HG02852 (cell line): ENCODE data around the gene SLC1A1.

Experiments used
- ATAC-seq: cut with Tn5 transposase; IDR thresholded peaks from one replicate; pipeline ENCODE4 v1.9.1; 2021; ENCODE audit warnings: mild to moderate bottlenecking, moderate library complexity; ENCODE audit not compliant: unreplicated experiment

The SLC1A1 gene

DNA sequence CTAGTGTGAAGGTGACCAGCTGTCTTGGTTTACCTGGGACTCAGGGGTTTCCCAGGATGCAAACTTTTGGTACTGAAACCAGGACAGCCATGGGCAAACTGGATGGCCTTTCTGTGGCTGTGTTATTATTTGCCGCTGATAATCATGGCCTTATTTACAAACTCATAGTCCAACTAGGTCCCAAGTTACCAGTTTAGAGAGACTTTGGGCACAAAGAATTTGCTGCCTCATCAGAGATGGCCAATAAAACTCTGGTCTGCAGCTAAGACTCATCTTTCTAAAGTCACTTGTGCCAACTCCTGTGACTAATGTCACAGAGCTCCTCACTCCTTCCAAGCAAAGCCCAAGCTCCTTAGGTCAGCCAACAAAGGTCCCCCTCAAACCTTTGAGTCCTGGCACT lies 124.4 kb downstream of the SLC1A1 start:
- ATAC-seq: no peak

GRCh38 chr9:4615251-4615650 lies 125.0 kb downstream of the SLC1A1 start:
- ATAC-seq: no peak

GRCh38 chr9:4615778-4616177 lies 125.5 kb downstream of the SLC1A1 start:
- no peak for ATAC-seq

GRCh38 chr9:4617752-4618151 lies 127.5 kb downstream of the SLC1A1 start:
- no peak for ATAC-seq

- no peak for ATAC-seq
Measured at GRCh38 chr9:4618700-4619099, 128.4 kb downstream of the SLC1A1 start.

GRCh38 chr9:4620057-4620765 lies 129.9 kb downstream of the SLC1A1 start:
- ATAC-seq: no peak

- no peak for ATAC-seq
Measured at GRCh38 chr9:4620881-4621555, 130.8 kb downstream of the SLC1A1 start.

DNA sequence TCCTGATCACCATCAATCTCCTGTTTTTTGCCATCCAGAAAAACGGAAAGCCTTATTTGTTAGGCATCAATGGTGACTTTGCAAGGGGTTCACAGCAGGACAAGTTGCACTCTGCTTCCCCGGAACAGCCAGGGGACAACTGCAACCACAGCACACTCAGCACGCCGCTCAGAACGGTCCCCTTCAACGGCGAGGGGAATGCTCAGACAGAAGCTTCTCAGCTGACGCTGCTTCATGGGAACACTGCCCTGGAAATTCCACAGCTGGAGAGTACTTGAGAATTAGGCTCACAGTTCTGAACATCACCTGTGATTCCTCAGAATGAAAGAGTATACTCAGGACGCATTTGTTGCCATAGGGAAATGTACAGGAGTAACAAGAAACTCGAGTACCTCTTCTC lies 131.7 kb downstream of the SLC1A1 start:
- ATAC-seq: no peak

DNA sequence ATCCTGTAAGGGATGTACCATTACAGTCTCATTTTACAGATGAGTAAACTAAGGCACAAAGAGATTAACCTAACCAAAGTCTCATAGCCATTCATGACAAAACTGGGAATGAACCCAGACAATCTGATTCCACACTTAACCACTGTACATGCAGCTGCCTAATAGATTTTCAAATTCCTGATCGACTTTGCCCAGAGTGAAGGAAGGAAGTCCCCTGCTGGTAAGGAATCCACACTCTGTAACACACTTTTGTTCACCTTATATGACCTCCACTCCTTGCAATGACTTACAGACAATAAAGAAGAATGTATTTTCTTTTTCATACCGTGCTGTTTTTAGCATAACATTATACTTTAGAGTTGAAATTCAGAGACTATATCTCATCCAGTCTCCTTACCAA lies 140.6 kb downstream of the SLC1A1 start:
- no peak for ATAC-seq
